ENCODE measurements around the gene POMC.
"Not testable (repeated sequence)": the region's sequence is repeated elsewhere in the genome, so short reads cannot be mapped to it uniquely, and the experiment has no call there.

The POMC gene

DNA sequence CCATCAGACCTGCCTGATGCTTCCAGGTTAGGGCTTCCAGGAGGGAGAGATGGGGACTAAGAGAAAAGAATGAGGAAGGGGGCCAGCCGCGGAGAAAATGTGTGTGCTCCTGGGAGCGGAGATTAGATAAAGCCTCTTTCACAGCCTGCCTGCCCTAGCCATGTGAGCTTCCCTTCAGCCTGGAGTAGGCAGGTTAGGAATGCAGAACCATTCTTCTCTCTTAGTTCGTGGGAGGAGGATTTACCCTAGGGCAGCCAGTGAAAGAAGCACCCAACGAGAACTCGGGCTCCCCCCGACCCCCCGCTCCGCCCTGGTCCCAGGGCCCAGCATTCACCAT lies 36.1 kb downstream of the POMC start:
- DNase-seq (ENCODE audit: low read depth), result no peak

DNA sequence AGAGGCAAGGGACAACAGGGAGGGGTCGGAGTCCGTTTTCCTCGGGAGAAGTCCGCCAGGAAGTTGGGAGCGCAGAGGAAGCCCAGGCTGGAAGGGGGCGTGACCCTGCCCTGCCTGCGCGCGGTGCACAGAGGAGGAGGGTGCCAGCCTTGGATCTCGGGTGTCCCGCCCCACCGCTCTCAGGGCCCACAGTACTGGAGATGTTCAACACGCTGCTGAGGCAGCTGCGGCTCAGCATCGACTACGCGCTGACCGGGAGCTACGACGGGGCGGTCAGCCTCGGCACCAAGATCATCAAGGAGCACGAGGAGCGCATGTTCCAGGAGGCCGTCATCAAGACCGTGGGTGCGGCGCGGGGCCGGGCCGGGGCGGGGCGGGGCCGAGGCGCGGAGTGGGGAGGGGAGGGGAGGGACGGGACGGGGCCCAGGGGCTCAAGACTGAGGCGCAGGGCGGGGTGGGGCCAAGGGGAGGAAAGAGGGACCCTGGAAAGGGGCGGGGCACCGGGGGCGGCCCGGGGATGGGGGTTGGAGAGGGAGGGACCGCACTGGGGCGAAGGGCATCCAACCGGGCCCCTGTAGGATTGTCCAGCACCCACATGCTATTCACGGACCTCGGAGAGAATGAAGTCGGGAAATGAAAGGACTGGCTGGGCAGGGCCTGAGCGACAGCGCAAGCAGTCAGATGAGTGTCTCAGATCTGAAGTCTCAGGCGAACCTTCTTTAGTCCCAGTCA lies 36.6 kb downstream of the POMC start:
- no peak for DNase-seq (ENCODE audit: low read depth)

DNA sequence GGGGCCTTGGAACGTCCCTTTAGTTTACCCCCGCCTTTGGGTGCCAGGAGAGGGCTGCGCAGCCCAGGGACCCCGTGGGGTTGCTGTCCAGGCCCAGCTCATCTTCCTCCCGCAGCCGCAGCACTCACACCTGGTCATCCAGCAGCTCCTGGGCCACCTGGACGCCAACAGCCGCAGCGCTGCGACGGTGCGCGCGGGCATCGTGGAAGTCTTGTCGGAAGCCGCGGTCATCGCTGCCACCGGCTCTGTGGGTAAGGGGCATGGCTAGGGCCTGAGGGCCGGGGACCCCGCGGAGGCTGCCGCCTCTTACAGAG lies 37.2 kb downstream of the POMC start:
- no peak for DNase-seq (ENCODE audit: low read depth)

DNA sequence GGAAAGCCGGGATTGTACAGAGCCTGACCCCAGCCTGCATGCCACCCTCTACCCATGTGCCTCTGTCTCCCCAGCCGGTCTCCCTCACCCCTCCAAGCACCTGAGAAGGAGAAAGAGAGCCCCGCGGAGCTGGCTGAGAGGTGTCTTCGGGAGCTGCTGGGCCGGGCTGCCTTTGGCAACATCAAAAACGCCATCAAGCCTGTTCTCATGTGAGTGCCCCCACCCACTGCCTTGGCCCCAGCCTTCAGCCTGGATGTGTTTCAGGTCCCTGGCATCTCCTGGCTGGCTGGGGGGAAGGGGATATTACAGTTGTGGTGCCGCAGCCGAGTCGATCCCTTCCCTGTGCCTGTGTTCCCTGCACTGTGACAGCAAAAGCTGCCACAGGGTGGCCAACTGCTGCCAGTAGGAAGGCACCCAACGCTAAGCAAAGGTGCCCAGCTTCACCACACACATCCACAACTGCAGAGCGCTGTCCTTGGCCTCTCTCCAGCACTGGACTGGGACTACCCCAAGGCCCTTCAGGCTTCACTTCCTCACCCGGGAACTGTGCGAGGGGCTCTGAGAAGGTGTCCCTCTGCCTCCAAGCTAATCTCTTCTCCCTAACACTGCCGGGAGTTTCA lies 38.4 kb downstream of the POMC start:
- DNase-seq (ENCODE audit: low read depth), result no peak

DNA sequence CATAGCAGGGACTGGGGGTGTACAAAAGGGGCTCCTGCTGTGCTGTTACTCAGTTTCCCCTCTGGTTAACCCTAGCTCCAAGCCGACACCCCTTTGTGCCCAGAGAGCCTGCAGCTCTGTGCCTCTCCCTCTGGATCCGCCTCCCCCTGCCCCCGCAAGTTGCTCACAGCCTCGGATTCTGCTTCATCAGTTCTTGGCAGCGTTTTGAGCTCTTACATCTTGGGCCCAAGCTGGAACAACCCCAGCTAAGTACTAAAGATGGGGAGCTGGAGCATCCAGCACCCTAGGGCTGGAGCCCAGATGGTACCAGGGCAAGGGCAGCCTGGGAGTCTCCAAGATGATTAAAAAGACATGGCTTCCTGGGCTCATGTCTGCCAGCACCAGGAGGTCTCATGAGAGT lies 40.7 kb downstream of the POMC start:
- no peak for DNase-seq (ENCODE audit: low read depth)

DNA sequence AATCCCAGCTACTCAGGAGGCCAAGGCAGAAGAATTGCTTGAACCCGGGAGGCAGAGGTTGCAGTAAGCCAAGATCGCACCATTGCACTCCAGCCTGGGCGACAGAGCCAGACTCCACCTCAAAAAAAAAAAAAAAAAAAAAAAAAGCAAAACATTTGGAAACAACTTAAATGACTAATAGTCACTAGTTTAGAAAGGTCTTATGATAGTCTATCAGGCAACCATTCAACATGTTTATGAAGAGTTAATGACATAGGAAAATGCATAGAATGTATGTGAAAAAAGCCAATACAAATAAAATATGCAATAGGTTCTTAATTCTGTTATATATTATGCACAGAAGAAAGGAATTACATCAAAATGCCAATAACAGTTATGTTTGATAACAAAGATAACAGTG lies 41.3 kb downstream of the POMC start:
- not testable (repeated sequence) for DNase-seq (ENCODE audit: low read depth)

DNA sequence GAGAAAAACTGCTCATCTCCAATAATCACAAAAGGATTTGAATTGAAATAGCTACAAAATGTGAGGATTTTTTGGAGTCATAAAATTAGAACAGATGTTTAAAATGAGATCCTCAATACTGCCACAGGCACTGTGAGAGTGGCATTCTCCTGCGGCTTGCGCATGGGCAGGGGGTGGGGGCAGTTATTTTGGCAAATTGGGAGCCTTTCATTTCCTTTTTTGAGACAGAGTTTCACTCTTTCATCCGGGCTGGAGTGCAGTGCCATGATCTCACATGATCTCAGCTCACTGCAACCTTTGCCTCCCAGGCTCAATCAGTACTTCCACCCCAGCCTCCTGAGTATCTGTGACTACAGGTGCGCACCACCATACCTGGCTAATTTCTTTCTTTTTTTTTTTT lies 42.4 kb downstream of the POMC start:
- no peak for DNase-seq (ENCODE audit: low read depth)

DNA sequence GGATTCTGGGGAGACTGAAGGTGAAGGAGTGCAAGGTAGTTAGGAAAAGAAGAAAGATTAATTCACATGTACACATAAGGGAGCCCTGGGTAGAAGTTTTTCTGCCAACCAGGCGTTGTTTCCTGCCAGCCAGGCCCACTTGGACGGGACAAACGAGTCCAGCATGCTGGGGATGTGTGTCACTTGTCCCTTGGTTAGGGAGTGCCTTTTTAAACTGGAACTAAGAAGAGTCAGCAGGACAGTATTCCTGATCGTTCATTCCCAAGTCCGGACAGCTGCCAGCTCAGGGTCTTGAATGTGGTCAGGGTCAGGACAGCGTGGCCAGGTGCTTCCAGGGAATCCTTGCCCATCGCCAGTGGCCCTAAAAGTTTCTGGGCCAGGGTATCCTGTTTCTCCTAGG lies 43.2 kb downstream of the POMC start:
- no peak for DNase-seq (ENCODE audit: low read depth)

DNA sequence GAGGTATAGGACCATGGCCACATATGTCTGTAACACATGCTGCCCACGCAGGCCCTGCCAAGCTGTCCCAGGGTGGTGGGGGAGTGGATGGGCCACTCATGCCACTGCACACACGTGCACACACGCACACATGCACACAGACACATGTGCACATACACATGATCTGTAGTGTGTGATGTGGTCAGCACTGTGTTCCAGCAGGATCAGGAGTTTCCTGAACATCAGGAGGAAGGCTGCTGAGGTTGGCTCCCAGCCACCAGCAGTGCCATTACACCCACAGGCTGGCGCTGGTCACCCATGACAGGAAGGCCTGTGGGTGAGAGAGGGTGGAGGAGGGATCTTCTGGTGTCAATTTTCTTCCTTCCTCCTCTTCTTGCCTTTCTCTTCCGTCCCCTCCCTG lies 44.7 kb downstream of the POMC start:
- no peak for DNase-seq (ENCODE audit: low read depth)

DNA sequence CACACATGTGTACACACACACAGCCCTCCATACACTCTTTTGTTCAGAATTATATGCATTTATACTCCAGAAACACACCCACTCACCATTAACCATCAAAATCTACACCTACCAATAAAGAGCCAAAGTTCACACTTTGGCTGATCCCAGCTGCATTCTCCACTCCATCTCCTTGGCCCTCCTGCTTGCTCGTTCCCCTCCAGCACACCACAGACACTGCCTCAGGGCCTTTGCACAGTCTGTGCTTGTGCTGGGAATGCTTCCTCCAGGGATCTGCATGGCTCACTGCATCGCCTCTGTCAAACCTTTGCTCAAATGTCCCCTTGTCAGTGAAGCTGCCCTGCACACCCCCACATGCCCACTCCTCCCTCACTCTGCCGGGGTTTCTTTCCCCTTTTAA lies 46.0 kb downstream of the POMC start:
- DNase-seq (ENCODE audit: low read depth), result no peak

DNA sequence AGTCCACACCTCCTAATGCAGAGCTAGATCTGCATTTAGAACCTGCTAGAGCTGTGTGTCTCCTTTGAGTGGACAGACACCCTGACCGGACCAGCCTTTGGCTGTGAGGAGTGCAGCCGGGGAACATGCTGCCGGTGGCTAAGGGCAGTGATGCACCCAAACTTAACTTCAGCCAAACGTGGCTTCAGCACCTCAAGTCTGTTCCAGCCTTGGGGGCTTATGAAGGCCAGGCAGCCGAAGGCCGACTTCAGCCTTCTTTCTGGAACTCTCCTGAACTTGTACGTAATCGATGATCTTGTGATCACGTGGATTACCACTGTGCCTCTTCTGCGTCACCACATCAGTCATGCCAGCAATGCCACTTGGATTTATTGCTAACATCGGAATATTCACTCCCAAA lies 49.1 kb downstream of the POMC start:
- no peak for DNase-seq (ENCODE audit: low read depth)

DNA sequence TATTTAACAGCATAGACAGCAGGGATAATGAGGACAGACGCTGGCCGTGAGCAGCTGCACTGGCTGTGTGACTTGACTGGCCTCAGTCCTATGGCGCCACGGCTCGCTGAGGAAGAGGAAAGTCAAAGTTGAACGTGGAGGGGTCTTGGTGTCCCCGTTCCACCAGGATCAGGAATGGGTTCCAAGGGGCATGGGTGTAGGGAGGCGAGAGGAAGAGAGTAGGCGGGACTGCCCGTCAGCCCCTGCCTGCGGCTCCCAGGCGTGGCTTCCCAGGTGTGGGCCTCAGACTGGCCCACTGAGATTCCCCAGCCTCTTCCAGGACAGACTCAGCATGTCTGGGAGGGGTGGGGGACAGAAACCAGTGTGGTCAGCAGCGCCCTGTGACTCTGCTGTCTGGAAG lies 51.4 kb downstream of the POMC start:
- DNase-seq (ENCODE audit: low read depth), result no peak

DNA sequence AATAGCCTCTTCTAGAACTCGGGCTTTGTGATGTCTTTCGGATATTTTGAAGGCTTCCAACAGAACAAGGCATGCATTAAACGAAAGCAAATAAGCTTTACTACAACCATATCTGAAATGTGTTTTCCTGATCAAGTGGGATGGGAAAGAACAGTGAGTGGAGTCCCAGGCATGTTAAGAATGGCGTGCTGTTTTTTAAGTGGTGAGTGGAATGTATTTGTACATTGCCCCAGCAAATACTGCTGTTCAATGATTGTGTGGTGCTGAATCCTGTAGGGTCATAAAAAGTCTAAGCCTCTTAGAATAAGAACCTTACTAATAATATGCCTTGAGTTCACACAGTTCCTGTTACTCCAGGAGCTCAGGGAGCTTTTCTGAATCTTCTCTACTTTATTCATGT lies 52.5 kb downstream of the POMC start:
- DNase-seq (ENCODE audit: low read depth), result no peak

DNA sequence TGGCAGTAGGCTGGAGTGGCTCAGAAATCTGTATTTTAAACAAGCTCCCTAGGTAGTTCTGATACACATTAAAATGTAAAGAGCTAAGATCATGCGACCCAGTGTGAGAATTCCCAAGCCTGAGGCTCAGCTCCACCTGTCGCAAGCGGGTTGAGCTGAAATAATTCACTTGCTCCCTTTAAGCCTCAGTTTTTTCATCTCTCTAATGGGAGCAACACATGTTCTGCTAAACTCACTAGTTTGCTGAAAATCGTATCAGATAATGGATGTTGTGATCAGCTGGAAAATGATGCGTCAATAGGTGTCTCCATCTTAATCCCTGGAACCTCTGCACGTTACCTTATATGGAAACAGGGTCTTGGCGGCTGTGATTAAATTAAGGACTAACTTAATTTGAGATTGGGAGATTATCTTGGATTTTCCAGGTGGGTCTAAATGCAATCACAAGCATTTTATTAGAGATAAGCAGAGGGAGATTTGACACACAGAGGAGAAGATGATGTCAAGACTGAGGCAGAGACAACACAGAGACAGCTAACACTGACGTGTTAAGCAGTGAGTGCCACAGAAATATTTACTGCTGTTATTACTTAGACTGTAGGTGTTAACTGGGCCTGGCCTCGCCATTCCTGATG lies 53.0 kb downstream of the POMC start:
- DNase-seq (ENCODE audit: low read depth), result no peak

DNA sequence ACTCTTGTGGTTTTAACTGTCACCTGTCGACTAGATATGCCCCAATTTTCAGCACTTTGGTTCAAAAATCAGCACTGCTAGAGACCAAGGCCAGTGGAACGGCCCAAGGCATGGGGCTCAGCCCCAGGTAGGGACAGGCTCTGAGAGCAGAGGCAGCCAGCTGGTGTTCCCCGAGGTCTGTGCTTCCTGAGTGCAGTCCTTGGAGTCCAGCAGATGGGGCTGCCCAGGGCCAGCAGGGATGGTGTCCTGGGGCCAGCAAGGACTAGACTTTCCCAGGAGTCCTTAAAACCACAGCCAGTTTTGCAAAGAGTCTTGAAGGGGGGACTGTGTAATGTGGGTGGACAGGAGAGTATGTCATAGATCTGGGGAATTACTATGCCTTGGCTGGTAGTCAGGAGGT lies 56.3 kb downstream of the POMC start:
- DNase-seq (ENCODE audit: low read depth), result no peak
